Loucy (cell line): ENCODE data around the gene CORO2B.
"Not testable (repeated sequence)": the region's sequence is repeated elsewhere in the genome, so short reads cannot be mapped to it uniquely, and the experiment has no call there.

Source experiments
- H2AFZ ChIP-seq: fragments of 200-600 bp; sonication (generic); 2 replicates; pipeline ENCODE4 v1.6.0; 2016; ENCODE audit warnings: antibody characterized with exemption, mild to moderate bottlenecking, low read length, moderate library complexity
- H3F3A ChIP-seq: fragments of 200-600 bp; 2 replicates; pipeline ENCODE4 v1.6.0; 2016; ENCODE audit warnings: antibody characterized with exemption, low read depth, mild to moderate bottlenecking
- H3K27me3 ChIP-seq: fragments of 200-600 bp; sonication (generic); 2 replicates; pipeline ENCODE4 v1.6.1; 2014; ENCODE audit warnings: low read length, mild to moderate bottlenecking; ENCODE audit not compliant: insufficient read depth, poor library complexity, severe bottlenecking
- H3K36me3 ChIP-seq: fragments of 200-600 bp; sonication (generic); 2 replicates; pipeline ENCODE4 v1.6.1; 2016; ENCODE audit warnings: low read length; ENCODE audit not compliant: insufficient read depth
- H3K4me1 ChIP-seq: fragments of 200-600 bp; sonication (generic); 2 replicates; pipeline ENCODE4 v1.5.1; 2014; ENCODE audit warnings: low read length, mild to moderate bottlenecking; ENCODE audit not compliant: insufficient read depth, poor library complexity, severe bottlenecking
- H3K4me2 ChIP-seq: fragments of 200-600 bp; sonication (generic); 2 replicates; pipeline ENCODE4 v1.6.0; 2014; ENCODE audit warnings: antibody characterized with exemption, low read length, low read depth, mild to moderate bottlenecking; ENCODE audit not compliant: poor library complexity, severe bottlenecking
- H3K4me3 ChIP-seq: fragments of 200-600 bp; sonication (generic); 2 replicates; pipeline ENCODE4 v1.5.1; 2014; ENCODE audit warnings: low read length, mild to moderate bottlenecking, mixed read lengths; ENCODE audit not compliant: poor library complexity, severe bottlenecking
- H3K79me2 ChIP-seq: fragments of 200-600 bp; sonication (generic); 2 replicates; pipeline ENCODE4 v1.6.1; 2014; ENCODE audit warnings: low read length; ENCODE audit not compliant: insufficient read depth
- H3K9ac ChIP-seq: fragments of 200-600 bp; sonication (generic); 2 replicates; pipeline ENCODE4 v1.6.0; 2014; ENCODE audit warnings: mild to moderate bottlenecking, low read depth, low read length, moderate library complexity; ENCODE audit not compliant: poor library complexity, severe bottlenecking
- H3K9me2 ChIP-seq: fragments of 200-600 bp; sonication (generic); replicated peaks from 2 replicates; pipeline ENCODE4 v1.6.1; 2016; ENCODE audit warnings: low read depth, low read length, mixed read lengths
- H3K9me3 ChIP-seq: fragments of 200-600 bp; sonication (generic); 2 replicates; pipeline ENCODE4 v1.6.1; 2014; ENCODE audit warnings: mild to moderate bottlenecking, antibody characterized with exemption, low read length, low read depth; ENCODE audit not compliant: insufficient read depth
- H4K20me1 ChIP-seq: fragments of 200-600 bp; sonication (generic); 2 replicates; pipeline ENCODE4 v1.6.0; 2014; ENCODE audit warnings: antibody characterized with exemption, low read length, mild to moderate bottlenecking; ENCODE audit not compliant: insufficient read depth, poor library complexity, severe bottlenecking
- CTCF ChIP-seq: fragments of 200-600 bp; sonication (generic); conservative IDR thresholded peaks from 2 replicates; pipeline ENCODE4 v1.5.1; 2014; ENCODE audit warnings: mild to moderate bottlenecking, antibody characterized with exemption, low read length
- EZH2phosphoT487 ChIP-seq: fragments of 200-600 bp; IDR thresholded peaks from 2 replicates; pipeline ENCODE4 v1.6.1; 2018; ENCODE audit warnings: antibody characterized with exemption, mild to moderate bottlenecking, moderate library complexity, borderline replicate concordance

Gene CORO2B

GRCh38 chr15:68646696-68647095 is 67.9 kb downstream of the CORO2B start:
- Histone ChIP-seq H3K9me2 (no peaks in the 10 kb centered on the region), H3K79me2 (no peaks in the 10 kb centered on the region), H3K4me1 (no peaks in the 10 kb centered on the region), H4K20me1 (no peaks in the 10 kb centered on the region), H3K27me3 (no peaks in the 10 kb centered on the region), H3K9me3 (no peaks in the 10 kb centered on the region), H3K9ac (no peak overlapping the region), H2AFZ (no peak overlapping the region), H3K4me3 (no peak overlapping the region), H3K36me3 (no peaks in the 10 kb centered on the region), H3K4me2 (no peak overlapping the region), H3F3A (no peaks in the 10 kb centered on the region)
- TF ChIP-seq EZH2phosphoT487: no peak
- no peak for TF ChIP-seq CTCF

- H3K9me2 ChIP-seq, H3K27me3 ChIP-seq, H2AFZ ChIP-seq, H4K20me1 ChIP-seq, H3F3A ChIP-seq, H3K9ac ChIP-seq, H3K9me3 ChIP-seq, H3K4me3 ChIP-seq, H3K79me2 ChIP-seq, H3K4me2 ChIP-seq, H3K4me1 ChIP-seq, H3K36me3 ChIP-seq: not testable (repeated sequence)
These were observed 68.6 kb downstream of the CORO2B start for GRCh38 chr15:68647361-68647760.

- H3K4me2 ChIP-seq: no peak overlapping the region
- H3K79me2 ChIP-seq: no peaks in the 10 kb centered on the region
- H2AFZ ChIP-seq: no peak overlapping the region
- no peaks in the 10 kb centered on the region for H3K4me1 ChIP-seq
- TF ChIP-seq CTCF: peak; percentile 66
- no peak for TF ChIP-seq EZH2phosphoT487
- H4K20me1 ChIP-seq: no peaks in the 10 kb centered on the region
- H3K9me2 ChIP-seq: no peaks in the 10 kb centered on the region
- H3K36me3 ChIP-seq: no peaks in the 10 kb centered on the region
- H3K9ac ChIP-seq: no peak overlapping the region
- H3F3A ChIP-seq: no peaks in the 10 kb centered on the region
- no peaks in the 10 kb centered on the region for H3K27me3 ChIP-seq
- H3K9me3 ChIP-seq: no peaks in the 10 kb centered on the region
- H3K4me3 ChIP-seq: no peak overlapping the region
These were observed 72.3 kb downstream of the CORO2B start for GRCh38 chr15:68650901-68651709.

- H3F3A ChIP-seq: no peaks in the 10 kb centered on the region
- H2AFZ ChIP-seq: no peak overlapping the region
- TF ChIP-seq EZH2phosphoT487: no peak
- TF ChIP-seq CTCF: no peak
- H3K4me1 ChIP-seq: no peaks in the 10 kb centered on the region
- H3K9ac ChIP-seq: no peak overlapping the region
- no peaks in the 10 kb centered on the region for H3K9me2 ChIP-seq
- no peak overlapping the region for H3K4me2 ChIP-seq
- H3K36me3 ChIP-seq: no peaks in the 10 kb centered on the region
- no peaks in the 10 kb centered on the region for H3K27me3 ChIP-seq
- no peaks in the 10 kb centered on the region for H4K20me1 ChIP-seq
- H3K79me2 ChIP-seq: no peaks in the 10 kb centered on the region
- H3K4me3 ChIP-seq: no peak overlapping the region
- H3K9me3 ChIP-seq: no peaks in the 10 kb centered on the region
These were observed 73.2 kb downstream of the CORO2B start for GRCh38 chr15:68651916-68652525.
